Measurements from ENCODE around the gene NEUROD1. TPM values are rescaled to one million over a fixed set of nuclear protein-coding genes. Genes with fewer than 3 reads are reported as not detected.
"Not testable (repeated sequence)": the region's sequence is repeated elsewhere in the genome, so short reads cannot be mapped to it uniquely, and the experiment has no call there.

Gene NEUROD1
- not detected in 2 replicates for total RNA-seq

DNA sequence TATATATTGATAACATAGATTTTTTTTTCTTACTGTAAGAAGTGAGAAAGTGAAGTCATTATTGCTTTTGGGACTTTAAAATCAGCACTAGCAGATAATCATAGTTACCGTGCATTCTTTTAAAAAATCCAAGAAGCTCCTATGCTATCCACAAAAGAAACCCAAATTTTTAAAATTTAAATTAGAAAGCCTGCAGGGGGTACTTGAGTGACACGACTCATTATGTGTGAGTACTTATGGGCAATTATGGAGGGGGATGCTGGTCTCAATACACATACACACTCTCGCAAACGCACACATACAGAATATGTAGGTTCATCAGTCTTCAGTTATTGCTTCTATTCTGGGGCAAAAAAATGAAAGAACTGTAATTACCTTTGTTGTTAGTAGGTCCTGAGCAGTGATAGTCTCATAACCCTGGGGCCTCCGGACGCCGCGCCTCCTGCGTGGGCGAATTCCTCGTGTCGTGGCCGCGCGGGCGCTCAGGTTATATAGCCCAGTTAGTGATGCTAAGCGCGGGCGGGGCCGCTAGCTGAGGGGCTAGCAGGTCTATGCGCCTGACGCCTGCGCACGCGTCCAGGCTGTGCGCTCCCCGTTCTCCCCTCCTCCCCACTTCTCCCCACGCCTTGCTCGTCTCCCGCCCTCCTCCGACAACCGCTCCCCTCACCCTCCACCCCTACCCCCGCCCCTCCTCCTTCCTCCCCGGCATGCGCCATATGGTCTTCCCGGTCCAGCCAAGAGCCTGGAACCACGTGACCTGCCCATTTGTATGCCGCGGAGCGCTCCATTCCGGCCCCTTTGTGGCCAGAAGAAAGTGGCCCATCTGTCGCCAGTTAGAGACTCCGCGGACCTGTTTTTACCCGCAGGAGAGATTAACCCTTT, at the start of gene NEUROD1:
Gene NEUROD1, minus strand, starts transcription at position 463 of the 882 bp plus-strand sequence. CDS start 1,657 bp downstream, outside the sequence.
- no peak for DNase-seq (ENCODE audit: low read depth in 2 of 2)

DNA sequence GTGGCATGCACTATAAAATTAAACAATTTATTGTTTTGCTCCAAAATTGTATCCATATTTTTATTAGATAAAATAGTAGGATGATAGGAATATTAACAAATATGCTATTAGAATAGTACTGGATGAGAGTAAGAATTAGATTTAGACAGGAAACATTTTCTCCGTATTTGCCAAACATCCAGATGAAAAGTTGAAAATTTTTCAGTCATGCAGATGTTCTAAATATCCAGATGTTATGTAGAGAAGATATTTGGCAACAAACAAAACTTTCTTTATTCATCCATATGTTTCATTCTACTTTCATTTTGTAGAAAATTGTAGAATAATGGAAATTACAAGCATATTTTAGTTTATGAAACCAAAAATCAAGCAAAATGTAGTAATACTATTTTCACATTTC, 45.2 kb upstream of the NEUROD1 start:
- no peak for DNase-seq (ENCODE audit: low read depth in 2 of 2)

DNA sequence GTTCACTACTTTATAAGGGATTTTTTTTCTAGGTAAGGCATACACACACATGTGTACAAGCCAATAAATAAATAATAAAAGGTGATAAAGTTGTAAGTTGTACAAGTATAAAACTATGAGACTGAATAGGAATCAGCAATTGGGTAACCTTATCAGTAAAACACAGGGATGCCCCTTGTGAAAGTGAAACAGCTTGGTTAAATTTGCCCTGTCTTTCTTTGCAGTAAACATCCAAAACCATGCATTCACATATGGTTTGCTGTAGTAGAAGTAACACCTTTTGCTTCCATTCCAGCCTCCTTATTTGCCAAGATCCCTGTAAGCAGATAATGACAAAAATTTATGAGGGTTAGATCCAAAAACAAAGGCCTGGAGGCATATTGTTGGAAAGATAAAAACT, 44.3 kb upstream of the NEUROD1 start:
- no peak for DNase-seq (ENCODE audit: low read depth in 2 of 2)

DNA sequence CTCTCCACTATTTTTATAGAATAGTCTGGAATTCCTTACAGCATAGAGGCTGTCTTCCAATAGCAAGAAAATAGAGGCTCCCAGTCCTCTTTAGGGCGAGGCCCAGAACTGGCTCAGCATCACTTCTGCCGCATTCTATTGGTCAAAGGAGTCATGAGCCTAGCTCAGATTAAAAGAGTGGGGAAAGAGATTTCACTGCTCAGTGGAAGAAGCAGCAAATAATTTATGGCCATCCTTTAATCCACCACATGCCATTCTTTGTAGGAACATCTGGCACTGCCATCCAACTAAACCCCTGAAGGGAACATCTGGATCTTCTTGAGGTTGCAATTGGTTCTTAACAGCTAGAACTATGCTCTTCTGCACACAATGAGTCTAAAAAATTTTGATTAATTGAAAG, 43.4 kb upstream of the NEUROD1 start:
- DNase-seq (ENCODE audit: low read depth in 2 of 2): no peak

DNA sequence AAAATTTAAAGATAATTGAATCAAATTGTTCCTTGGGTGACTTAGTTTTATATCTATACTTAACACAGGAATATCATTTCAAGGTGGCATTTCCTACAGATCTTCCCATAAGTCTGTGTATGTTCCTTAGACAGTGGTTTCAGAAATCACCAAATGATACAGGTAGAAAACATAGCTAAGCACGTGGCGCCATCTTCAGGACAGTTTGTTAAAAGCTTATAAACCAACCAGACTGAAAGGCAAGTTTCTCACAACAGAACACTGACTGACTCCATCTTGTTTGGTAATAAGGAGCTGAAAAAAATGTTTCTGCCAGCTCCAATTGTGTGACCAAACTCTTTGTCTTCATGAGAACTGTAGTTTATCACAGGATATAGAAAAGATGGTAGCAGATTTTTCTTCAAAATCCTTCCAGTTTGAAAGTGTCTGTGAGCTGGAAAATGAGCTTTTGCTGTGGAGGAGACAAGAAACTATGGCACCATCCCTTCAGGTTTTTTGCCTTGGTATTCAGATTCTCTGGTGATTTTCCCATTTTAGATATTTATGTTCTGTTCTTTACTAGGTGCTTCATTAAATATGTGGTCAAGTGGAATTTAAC, 34.8 kb upstream of the NEUROD1 start:
- peak; percentile 80 to 81 for DNase-seq (ENCODE audit: low read depth in 2 of 2)

DNA sequence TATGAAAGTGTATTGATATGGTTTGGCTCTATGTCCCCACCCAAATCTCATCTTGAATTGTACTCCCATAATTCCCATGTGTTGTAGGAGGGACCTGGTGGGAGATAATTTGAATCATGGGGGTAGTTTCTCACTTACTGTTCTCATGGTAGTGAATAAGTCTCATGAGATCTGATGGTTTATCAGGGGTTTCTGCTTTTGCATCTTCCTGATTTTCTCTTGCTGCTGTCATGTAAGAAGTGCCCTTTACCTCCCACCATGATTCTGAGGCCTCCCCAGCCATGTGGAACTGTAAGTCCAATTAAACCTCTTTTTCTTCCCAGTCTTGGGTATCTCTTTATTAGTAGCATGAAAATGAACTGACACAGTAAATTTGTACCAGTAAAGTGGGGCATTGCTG, 30.7 kb upstream of the NEUROD1 start:
- DNase-seq (ENCODE audit: low read depth in 2 of 2): not testable (repeated sequence)

DNA sequence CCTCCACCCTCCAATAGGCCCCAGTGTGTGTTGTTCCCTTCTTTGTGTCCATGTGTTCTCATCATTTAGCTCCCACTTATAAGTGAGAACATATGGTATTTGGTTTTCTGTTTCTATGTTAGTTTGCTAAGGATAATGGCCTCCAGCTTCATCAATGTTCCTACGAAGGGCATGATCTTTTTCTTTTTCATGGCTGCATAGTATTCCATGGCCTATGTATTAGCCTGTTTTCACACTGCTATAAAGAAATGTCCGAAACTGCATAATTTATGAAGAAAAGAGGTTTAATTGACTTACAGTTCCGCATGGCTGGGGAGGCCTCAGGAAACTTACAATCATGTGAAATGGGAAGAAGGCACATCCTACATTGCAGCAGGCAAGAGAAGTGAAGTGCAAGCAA, 22.2 kb upstream of the NEUROD1 start:
- DNase-seq (ENCODE audit: low read depth in 2 of 2): not testable (repeated sequence)

DNA sequence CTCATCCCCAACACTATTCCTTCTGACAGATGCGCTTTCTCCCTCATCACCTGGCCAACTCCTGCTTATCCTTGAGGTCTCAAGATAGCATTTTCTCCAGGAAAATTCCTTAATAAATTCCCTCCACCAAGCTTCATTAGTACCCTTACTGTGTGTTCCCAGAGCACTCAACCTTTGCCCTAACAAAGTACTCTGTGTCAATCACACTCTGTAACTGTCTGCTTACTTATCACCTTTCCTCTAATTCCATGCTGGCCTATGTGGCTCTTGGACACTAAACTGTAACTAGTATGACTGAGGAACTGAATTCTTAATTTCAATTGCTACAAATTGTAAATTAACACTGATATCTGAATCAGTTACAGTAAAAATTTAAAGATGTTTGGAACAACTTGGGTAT, 17.9 kb upstream of the NEUROD1 start:
- DNase-seq (ENCODE audit: low read depth in 2 of 2): no peak

DNA sequence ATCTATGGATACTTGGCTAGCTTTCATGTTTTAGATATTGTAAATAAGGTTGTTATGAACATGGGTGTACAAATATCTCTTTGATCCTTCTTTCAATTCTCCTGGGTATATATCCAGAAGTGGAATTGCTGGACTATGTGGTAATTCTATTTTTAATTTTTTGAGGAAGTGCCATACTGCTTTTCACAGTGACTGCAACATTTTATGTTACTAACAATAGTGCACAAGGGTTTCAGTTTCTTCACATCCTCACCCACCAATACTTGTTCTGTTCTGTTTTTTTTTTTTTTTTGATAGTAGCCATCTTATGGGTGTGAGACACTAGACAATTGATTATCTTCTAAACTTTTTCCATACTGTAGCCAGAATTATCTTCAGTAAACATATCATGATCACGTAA, 17.3 kb upstream of the NEUROD1 start:
- no peak for DNase-seq (ENCODE audit: low read depth in 2 of 2)

DNA sequence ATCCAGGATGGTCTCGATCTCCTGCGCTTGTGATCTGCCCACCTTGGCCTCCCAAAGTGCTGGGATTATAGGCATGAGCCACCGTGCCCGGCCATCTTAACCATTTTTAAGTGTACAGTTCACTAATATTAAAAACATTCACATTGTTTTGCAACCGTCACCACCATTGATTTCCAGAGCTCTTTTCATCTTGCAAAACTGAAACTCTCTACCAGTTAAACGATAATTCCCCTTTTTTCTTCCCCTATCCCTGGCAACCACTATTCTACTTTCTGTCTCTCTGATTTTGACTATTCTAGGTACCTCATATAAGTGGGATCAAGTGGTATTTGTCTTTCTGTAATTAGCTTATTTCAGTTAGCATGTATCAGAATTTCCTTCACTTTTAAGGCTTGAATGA, 16.8 kb upstream of the NEUROD1 start:
- no peak for DNase-seq (ENCODE audit: low read depth in 2 of 2)

DNA sequence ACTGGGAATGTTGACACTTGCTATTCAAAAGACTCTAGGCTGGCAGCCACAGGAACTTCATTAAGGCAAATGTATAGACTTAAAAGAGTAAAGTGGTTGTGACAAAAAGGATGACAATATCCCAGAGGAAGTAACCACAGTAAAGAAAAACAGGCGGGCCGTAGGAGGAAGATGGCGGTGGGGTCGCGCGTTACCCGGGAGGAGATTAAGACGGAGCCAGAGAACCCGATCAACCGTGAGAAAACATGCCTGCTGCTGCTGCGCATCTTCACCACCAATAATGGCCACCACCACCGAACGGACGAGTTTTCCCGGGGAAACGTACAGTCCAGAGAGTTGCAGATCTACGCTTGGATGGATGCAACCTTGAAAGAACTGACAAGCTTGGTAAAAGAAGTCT, 14.0 kb upstream of the NEUROD1 start:
- no peak for DNase-seq (ENCODE audit: low read depth in 2 of 2)

DNA sequence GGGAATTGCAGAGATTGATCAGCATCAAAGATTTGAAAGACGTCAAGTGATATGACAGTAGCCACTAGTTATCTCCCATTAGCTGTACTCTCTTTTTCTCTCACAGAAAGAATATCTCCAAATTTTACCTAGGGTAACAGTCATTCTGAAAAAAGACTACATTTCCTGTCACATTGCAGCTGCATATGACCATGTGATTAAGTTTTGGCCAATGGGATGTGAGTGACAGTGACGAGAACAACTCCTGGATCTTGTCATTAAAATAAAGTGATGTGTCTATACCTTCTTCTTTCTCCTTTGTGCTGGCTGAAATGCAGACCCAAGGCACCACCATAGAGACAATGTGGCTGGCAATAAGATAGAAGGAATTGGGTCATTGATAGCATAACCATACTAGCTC, 10.5 kb upstream of the NEUROD1 start:
- no peak for DNase-seq (ENCODE audit: low read depth in 2 of 2)

DNA sequence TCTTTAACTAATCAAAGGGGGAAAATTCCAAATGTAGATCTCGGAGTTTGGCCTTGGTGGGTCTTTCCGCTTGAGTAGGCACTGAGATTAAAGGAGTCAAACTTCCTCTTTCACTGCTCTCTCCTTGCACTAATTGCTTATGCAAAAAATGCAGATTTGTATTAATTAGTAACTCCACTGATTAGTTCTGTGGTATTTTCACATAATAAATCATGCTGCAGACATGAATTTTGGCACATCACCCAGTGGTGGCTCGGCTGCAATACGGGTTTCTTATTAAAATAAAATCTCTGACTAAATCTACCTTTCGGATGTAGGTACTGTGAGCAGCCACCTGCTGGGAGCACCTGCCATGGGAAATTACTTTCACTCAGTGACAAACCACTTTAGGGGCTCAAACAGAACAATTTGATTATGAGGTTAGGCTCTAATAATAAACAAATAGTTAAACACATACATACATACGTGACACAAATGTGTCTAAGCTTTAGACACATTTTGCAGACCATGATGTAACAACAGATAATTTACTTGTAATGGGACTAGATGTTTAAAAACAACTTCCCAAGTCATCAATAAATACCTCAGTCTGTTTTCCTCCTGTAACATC, 6.4 kb upstream of the NEUROD1 start:
- DNase-seq (ENCODE audit: low read depth in 2 of 2): no peak

DNA sequence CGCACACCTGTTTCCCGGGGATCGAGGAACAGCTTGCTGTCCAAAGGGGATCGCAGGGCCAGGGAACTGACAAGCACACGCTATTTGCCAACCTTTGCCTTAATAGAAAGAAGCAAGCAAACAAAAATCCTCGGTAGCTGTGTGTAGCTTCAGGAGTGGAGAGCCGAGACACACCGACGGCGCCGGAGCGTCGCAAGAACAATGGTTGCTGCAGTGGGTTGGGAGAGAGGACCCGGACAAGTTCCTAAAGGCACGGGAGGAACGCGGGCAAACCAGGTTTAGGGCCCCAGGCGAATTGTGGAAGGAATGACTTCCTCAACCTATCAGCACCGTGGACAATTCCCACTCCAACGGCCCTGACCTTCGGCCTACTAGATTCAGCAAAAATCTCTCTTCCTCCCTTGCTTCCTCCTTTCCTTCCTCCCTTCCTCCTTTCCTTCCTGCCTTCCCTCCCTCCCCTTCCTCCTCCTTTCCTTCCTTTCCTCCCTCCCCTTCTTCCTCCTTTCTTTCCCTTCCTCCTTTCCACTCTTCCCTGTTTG, 4.9 kb upstream of the NEUROD1 start:
- DNase-seq (ENCODE audit: low read depth in 2 of 2): no peak

DNA sequence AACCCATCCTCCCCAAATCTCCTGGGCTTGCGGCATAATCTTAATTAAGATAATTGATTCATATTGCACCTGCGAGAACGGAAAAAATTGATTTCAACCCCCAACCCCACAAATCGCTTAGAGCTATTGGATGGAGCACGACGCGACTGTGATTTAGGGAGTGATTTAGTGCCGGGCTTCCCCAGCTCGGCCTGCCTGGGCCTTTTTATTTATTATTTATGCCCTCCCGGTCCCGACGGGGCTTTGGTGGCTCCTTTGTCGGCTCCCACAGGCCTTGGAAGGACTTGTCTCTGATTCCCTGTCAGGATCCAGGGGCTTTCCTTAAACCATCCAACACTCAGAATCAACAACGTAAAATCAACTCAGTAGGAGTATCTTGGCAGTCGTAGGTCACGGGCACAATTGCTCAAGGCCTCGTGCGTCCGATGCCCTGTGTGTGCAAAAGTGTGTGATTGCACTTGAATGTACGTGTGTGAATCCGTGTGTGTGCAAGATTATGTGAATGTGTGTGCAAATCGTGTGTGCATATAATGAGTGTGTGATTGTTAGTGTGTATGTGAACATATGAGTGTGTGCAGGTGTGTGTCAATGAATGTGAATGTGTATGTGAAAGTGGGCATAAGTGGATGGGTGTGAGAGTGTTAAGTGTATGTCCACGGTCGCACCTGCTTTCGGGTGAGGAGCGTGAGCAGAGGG, 4.3 kb upstream of the NEUROD1 start:
- no peak for DNase-seq (ENCODE audit: low read depth in 2 of 2)

DNA sequence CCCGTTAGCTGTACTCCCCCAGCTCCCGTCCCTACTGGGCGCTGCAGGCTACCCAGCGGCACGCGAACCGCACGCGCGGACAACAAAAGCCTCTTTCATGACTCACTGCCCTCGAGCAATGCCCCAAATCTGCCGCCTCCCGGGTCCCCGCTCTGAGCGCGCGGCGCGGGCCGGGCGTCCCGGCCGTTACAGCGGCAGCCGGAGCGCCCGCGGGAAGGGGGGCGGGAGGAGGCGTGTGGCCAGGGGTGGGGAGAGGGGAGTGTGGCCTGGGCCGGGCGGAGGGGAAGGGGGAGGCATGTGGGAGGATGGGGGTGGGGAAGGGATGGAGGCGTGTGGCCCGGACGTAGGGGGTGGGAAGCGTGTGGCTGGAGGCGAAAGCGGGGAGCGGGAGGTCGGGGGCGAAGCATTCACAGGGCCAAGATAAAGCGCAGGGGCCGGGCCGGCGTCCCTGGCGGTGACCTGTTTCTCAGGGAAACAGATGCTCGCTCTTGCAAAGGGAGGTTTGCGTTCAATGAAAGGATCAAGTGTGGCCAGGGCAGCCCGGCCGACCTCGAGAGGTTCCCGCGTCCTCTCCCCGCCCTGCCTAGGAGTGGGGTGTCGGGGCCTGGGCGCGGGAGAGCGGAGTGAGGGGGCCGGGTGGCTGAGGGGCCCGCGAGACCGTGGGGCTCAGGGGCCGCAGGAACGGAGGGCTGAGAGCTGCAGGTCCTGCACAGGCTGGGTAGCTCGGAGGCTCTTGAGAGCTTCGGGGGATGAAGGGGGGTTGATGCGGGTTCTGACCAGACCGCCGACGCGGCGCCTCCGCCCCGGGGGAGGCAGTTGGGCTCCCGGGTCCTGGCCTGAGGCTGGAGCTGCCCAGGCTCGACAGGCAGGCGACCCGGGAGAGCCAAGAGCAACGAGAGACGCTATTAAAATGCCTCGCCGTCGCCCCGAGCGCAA, 3.5 kb upstream of the NEUROD1 start:
- DNase-seq (ENCODE audit: low read depth in 2 of 2): no peak

DNA sequence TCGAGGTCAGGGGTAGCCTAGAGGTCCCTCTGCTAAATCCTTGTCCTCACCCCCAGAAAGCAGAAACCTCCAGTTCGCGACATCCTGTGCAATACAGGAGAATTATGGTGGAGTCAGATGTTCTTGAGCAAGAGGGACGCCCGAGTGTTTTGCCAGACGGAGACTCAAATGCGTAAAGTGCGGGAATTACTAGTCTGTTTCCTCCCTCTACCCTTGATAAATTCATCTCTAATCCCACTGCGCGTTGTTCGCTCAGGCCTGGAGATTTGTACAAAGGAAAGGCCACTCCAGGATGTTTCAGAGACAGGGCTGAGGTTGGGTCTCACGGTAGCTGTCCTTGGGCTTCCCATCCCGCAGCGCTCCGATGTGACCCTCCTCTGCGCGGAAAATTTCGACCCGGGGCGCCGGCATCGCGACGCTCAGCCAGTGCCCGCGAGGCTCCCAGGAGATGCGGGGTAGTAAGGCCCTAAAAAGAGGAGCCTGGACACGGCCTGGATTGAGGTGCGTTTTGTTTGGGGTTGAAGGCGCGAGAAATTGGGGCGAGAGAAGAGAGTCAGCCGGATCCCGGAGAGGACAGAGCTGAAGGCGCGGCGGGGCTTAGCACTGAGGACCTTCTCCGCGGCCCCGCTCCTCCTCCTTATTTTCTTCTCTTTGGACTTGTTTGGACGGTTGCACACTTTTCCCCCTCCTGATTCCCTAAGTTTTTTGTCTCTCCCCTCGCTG, 2.6 kb upstream of the NEUROD1 start:
- DNase-seq (ENCODE audit: low read depth in 2 of 2): no peak

DNA sequence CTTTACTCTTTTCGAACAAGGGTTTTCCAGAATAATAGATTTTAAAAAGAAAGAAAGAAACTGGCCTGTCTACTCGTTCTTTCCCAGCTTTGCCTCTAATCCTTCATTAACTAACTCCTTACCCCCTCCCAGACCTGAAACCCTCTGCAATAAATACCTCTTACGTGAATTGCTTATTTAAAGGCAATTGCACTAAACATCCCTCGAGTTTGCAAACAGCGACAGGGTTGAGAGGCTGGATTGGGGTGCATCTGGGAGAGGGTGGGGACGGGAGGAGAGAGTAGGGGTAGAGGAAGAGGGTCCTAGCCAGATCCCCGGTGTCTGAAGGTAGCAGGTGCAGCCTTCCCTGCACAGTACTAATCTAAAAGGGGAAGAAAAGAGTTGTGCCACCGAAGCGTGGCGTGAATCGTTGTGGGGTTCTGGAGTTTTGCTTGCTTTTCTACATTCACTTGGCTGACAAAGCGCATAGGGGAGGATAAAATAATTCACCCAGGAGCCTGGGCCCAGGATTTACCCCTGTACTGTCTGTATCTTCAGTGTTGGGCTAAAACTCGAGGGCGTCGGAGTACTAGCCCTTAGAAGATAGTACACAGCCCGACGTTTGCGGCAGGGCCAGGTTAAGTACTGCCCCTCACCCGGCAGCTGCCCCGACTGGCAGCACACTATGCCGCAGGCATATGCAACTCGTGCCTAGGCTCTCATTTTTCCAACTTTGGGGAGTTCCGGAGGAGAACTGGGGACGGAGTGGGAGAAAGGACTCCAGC, 1.9 kb upstream of the NEUROD1 start:
- DNase-seq (ENCODE audit: low read depth in 2 of 2): no peak
